Breast epithelium (tissue), 4 donors: ENCODE results near the gene ERFL. TPM values are rescaled to one million over a fixed set of nuclear protein-coding genes. Genes with fewer than 3 reads are reported as not detected.

Experiments used
- DNase-seq, 2 donors: peaks; one replicate each; pipeline ENCODE4 v3.0.0-alpha.2; 2019; ENCODE audit warnings: low spot score in 2 of 2
- H3K27ac ChIP-seq, 2 donors: fragments of 200-600 bp; sonication (generic) in 1 of 2; one replicate each; pipeline ENCODE4 v1.5.1; 2016 to 2019; ENCODE audit warnings: mild to moderate bottlenecking in 1 of 2
- H3K27me3 ChIP-seq, 2 donors: fragments of 200-600 bp; sonication (generic) in 1 of 2; one replicate each; pipeline versions ENCODE4 v1.5.1 to v1.6.0; 2017 to 2019; ENCODE audit warnings: control low read depth in 1 of 2, mild to moderate bottlenecking in 1 of 2
- H3K36me3 ChIP-seq: fragments of 200-600 bp; one replicate; pipeline ENCODE4 v1.5.1; 2019
- H3K4me1 ChIP-seq, 2 donors: fragments of 200-600 bp; sonication (generic); one replicate each; pipeline ENCODE4 v1.5.1; 2016 to 2019; ENCODE audit warnings: control low read depth in 1 of 2
- H3K4me3 ChIP-seq, 3 donors: fragments of 200-600 bp; sonication (generic); 1 replicate in 2 of 3; 2 replicates in 1 of 3; pipeline ENCODE4 v1.5.1; 2016 to 2019; ENCODE audit warnings: mild to moderate bottlenecking in 3 of 3, moderate library complexity in 2 of 3
- H3K9me3 ChIP-seq, 2 donors: fragments of 200-600 bp; sonication (generic) in 1 of 2; one replicate each; pipeline ENCODE4 v1.5.1; 2016 to 2019; ENCODE audit warnings: control low read depth in 1 of 2
- POLR2A ChIP-seq: fragments of 450-650 bp; IDR thresholded peaks from one replicate; pipeline ENCODE4 v1.6.1; 2016; ENCODE audit warnings: antibody characterized with exemption, mild to moderate bottlenecking, moderate library complexity
- POLR2AphosphoS5 ChIP-seq, 3 donors: sonication (generic); formaldehyde crosslinking; IDR thresholded peaks; one replicate each; pipeline ENCODE4 v1.6.1; 2017; ENCODE audit warnings: antibody characterized with exemption in 3 of 3
- intact Hi-C: fragments of 100-400 bp; cut with DNase I; formaldehyde crosslinking; loops from one replicate; pipeline ENCODE4 v1.15.1; 2023; ENCODE audit warnings: low total_unique reads
- total RNA-seq, 3 donors: library from RNA; depleted of rRNA; stranded (reverse); fragments of >200 nt; gene quantifications; one replicate each; pipeline ENCODE4 v1.1.0, GENCODE V29; 2016
- TF ChIP-seq, protein P1 (sequence below), 3 donors: fragments of 450-650 bp; IDR thresholded peaks; one replicate each; pipeline ENCODE4 v1.5.1; 2016 to 2017; ENCODE audit warnings: antibody characterized with exemption in 3 of 3, mild to moderate bottlenecking in 3 of 3, moderate library complexity in 3 of 3

The ERFL gene
- total RNA-seq, 3 donors from 2014 or later: 0.15 TPM; not detected in 2

DNA sequence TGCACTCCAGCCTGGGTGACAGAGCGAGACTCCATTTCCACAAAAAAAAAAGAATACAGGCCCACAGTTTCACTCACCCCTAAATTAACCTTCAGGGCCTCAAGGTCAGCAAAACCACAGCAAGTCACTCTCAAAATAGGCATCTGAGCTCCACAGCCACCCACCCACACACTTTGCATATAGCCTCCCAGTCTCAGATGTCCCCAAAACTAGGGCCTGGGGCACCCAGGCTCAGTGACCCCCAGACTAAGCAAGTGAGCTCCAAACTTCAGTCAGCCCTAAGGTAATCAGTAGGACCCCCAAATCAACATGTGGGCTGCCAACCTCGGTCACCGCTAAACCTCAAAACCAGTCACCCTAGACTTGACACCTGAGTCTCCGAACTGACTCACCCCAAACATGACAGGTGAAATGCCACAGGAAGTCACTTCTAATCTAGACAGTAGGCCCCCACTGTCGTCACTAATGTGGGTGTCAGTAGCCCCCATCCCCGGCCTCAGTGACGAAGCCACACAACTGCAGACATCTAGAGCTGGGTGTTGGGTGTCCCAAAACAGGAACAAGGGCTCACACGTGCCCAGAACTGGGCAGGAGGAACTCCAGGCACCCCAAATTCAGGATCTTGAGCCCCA, 17.0 kb upstream of the ERFL start:
- intact Hi-C loops: no loop called here
- H3K4me3 ChIP-seq: no peak overlapping the region
- peaks cover 0 to 5% of the 10 kb centered on the region in 2 donors for H3K4me1 ChIP-seq
- H3K27ac ChIP-seq: no peak overlapping the region
- TF ChIP-seq POLR2A: no peak
- TF ChIP-seq, protein P1, sequence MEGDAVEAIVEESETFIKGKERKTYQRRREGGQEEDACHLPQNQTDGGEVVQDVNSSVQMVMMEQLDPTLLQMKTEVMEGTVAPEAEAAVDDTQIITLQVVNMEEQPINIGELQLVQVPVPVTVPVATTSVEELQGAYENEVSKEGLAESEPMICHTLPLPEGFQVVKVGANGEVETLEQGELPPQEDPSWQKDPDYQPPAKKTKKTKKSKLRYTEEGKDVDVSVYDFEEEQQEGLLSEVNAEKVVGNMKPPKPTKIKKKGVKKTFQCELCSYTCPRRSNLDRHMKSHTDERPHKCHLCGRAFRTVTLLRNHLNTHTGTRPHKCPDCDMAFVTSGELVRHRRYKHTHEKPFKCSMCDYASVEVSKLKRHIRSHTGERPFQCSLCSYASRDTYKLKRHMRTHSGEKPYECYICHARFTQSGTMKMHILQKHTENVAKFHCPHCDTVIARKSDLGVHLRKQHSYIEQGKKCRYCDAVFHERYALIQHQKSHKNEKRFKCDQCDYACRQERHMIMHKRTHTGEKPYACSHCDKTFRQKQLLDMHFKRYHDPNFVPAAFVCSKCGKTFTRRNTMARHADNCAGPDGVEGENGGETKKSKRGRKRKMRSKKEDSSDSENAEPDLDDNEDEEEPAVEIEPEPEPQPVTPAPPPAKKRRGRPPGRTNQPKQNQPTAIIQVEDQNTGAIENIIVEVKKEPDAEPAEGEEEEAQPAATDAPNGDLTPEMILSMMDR (IDR thresholded peaks at IDR 0.05): no peak
- TF ChIP-seq POLR2AphosphoS5 (IDR thresholded peaks at IDR 0.05): no peak
- H3K27me3 ChIP-seq: peaks cover 0 to 6% of the 10 kb centered on the region in 2 donors
- DNase-seq: peak in 1 of 2 donors; percentile 48
- no peaks in the 10 kb centered on the region for H3K36me3 ChIP-seq
- H3K9me3 ChIP-seq: no peaks in the 10 kb centered on the region

DNA sequence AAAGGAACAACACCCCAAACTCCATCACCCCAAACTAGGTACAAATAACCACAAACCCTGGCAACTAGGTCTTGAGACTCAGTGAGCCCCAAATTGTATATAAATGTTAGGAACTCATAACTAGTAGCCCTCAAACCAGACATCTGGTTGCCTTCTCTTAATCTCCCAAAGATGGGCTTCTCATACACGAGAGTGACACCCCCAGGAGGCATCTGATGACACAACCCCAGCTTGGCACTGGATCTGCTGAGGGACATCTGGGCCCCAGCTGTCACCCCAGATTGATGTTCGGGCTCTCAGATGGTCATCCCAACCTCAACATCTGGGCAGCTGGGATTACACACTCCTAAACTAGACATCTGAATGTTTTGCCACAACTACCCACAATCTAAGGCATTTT, 16.1 kb upstream of the ERFL start:
- TF ChIP-seq, protein P1 (IDR thresholded peaks at IDR 0.05): no peak
- TF ChIP-seq POLR2A (no peak), POLR2AphosphoS5 (IDR thresholded peaks at IDR 0.05) (no peak)
- Histone ChIP-seq H3K27ac (no peak overlapping the region), H3K36me3 (no peaks in the 10 kb centered on the region), H3K9me3 (no peaks in the 10 kb centered on the region), H3K4me1 (peaks cover 0 to 5% of the 10 kb centered on the region in 2 donors), H3K27me3 (peaks cover 0 to 12% of the 10 kb centered on the region in 2 donors), H3K4me3 (no peak overlapping the region)
- no peak for DNase-seq
- intact Hi-C loops: no loop called here

DNA sequence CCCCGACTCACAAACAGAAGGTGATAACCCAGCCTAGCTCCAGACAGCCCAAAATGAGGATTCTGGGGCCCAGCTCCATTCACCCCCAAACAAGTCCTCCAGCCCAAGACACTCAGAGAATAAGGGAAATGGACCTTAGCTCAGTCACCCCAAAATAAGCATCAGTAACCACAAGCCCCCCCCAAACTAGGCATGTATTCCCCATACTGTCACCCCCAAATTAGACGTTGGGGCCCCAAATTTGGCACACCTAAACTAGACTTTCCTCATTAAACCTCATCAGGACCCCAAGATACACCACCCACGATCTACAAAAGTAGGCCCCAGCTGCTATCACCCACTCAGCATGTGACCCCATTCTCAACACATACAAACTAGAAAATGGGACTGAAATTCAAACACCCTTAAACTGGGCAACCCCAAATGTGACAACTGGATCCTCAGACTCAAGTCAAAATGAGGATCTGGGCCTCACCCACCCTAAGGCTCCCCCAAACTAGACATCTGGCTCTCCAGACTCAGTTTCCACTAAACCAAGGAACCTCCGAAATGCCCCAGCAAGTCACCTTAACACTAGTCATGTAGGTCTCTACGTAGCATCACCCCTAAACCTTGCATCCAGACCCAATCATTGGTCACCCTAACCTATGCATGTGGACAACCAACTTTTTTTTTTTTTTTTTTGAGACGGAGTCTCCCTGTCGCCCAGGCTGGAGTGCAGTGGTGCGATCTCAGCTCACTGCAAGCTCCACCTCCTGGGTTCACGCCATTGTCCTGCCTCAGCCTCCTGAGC, 13.4 kb upstream of the ERFL start:
- Histone ChIP-seq H3K4me1 (peaks cover 0 to 5% of the 10 kb centered on the region in 2 donors), H3K27ac (no peak overlapping the region), H3K4me3 (no peak overlapping the region), H3K9me3 (no peaks in the 10 kb centered on the region), H3K36me3 (no peaks in the 10 kb centered on the region), H3K27me3 (peaks cover 0 to 21% of the 10 kb centered on the region in 2 donors)
- TF ChIP-seq, protein P1 (IDR thresholded peaks at IDR 0.05): no peak
- no peak for TF ChIP-seq POLR2AphosphoS5 (IDR thresholded peaks at IDR 0.05)
- no peak for TF ChIP-seq POLR2A
- intact Hi-C loops: no loop called here
- DNase-seq: no peak

DNA sequence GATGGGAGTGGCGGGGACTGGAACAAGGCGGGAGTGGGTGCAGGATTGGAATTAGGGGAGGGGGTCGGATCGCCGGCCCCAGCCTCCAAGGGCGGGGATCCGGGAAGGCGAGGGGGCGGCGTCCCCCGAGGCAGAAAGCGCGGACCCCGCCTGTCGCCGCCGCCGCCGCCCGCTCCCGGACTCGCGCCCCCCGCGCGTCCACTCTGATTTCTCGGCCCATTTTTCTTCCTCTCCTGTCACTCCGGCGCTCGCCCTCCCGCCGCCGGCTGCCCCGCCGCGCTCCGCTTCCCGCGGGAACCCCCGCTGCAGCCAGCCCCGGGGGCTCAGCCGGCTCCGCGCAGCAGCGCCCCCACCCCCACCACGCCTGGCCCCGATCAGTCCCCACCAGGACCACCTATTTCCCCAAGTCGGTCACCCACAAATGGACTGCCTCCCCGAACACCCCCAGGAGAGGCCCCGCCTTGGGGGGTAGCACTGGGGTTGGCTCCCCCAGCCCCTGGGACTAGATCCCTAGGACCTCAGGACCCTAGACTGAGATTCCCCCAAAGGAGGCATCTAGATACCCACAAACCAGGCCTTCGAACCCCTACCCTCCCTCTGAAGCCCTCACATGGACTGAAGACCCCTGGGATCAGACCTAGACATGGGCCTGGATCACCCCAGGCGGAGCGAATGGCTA, 12.6 kb upstream of the ERFL start:
- Histone ChIP-seq H3K4me3 (peak overlapping the region; percentile 32 to 66 (median 64)), H3K4me1 (peaks cover 0 to 5% of the 10 kb centered on the region in 2 donors), H3K27ac (no peak overlapping the region), H3K9me3 (no peaks in the 10 kb centered on the region), H3K36me3 (no peaks in the 10 kb centered on the region), H3K27me3 (peaks cover 1 to 27% of the 10 kb centered on the region in 2 donors)
- TF ChIP-seq, protein P1 (IDR thresholded peaks at IDR 0.05): no peak
- TF ChIP-seq POLR2A (no peak), POLR2AphosphoS5 (IDR thresholded peaks at IDR 0.05) (no peak)
- DNase-seq: no peak
- intact Hi-C loops: no loop called here
